Ectodermal cell (in vitro differentiated cells): Measurements from ENCODE around the gene ARRB1.
"Not testable (repeated sequence)": the region's sequence is repeated elsewhere in the genome, so short reads cannot be mapped to it uniquely, and the experiment has no call there.

Experiments used
- H3K27ac ChIP-seq: 2 replicates; pipeline ENCODE4 v1.7.0; 2013; ENCODE audit warnings: mild to moderate bottlenecking, low read depth, low read length; ENCODE audit not compliant: insufficient read depth, poor library complexity, severe bottlenecking
- H3K27me3 ChIP-seq: 2 replicates; pipeline ENCODE4 v1.7.0; 2013; ENCODE audit warnings: mild to moderate bottlenecking, low read length; ENCODE audit not compliant: insufficient read depth, control insufficient read depth, poor library complexity, severe bottlenecking
- H3K36me3 ChIP-seq: one replicate; pipeline ENCODE4 v1.7.0; 2013; ENCODE audit warnings: low read length; ENCODE audit not compliant: control insufficient read depth, insufficient read depth
- H3K4me1 ChIP-seq: one replicate; pipeline ENCODE4 v1.7.0; 2013; ENCODE audit warnings: low read length; ENCODE audit not compliant: control insufficient read depth, insufficient read depth
- H3K4me3 ChIP-seq: 2 replicates; pipeline ENCODE4 v1.7.0; 2013; ENCODE audit warnings: low read depth, low read length, control low read depth; ENCODE audit not compliant: insufficient read depth
- H3K9me3 ChIP-seq: 2 replicates; pipeline ENCODE4 v1.7.0; 2013; ENCODE audit warnings: mild to moderate bottlenecking, low read length, moderate library complexity; ENCODE audit not compliant: control insufficient read depth
- WGBS, 2 experiments: methylation state at CpG; one replicate each; pipeline ENCODE4 v1.1.7; 2013; ENCODE audit warnings: missing lambda C conversion rate in 2 of 2; 5-methylcytosine and 5-hydroxymethylcytosine counted together

ARRB1 gene

GRCh38 chr11:75386942-75387630, 35.6 kb upstream of the ARRB1 start:
- Histone ChIP-seq H3K4me3 (no peak overlapping the region), H3K27ac (no peak overlapping the region), H3K4me1 (no peaks in the 10 kb centered on the region), H3K9me3 (no peaks in the 10 kb centered on the region), H3K27me3 (no peaks in the 10 kb centered on the region), H3K36me3 (no peaks in the 10 kb centered on the region)
- WGBS, 2 experiments = 74 to 80% methylated on average over 3 of the region's 3 CpGs

- H3K36me3 ChIP-seq = no peaks in the 10 kb centered on the region
- H3K4me1 ChIP-seq = no peaks in the 10 kb centered on the region
- H3K9me3 ChIP-seq = no peaks in the 10 kb centered on the region
- no peak overlapping the region for H3K27ac ChIP-seq
- H3K4me3 ChIP-seq = no peak overlapping the region
- no peaks in the 10 kb centered on the region for H3K27me3 ChIP-seq
- 34 to 35% methylated on average over 24 of the region's 24 CpGs for WGBS, 2 experiments
Observed at GRCh38 chr11:75384438-75385080, 33.1 kb upstream of the ARRB1 start.

- Histone ChIP-seq H3K27me3 (no peaks in the 10 kb centered on the region), H3K4me3 (no peak overlapping the region), H3K27ac (no peak overlapping the region), H3K4me1 (no peaks in the 10 kb centered on the region), H3K36me3 (no peaks in the 10 kb centered on the region), H3K9me3 (no peaks in the 10 kb centered on the region)
- 45 to 55% methylated on average over 3 of the region's 3 CpGs for WGBS, 2 experiments
Observed at GRCh38 chr11:75383246-75383645, 31.8 kb upstream of the ARRB1 start.

- WGBS, 2 experiments = 91 to 92% methylated on average over 7 of the region's 7 CpGs
- no peaks in the 10 kb centered on the region for H3K27me3 ChIP-seq
- no peaks in the 10 kb centered on the region for H3K4me1 ChIP-seq
- H3K4me3 ChIP-seq = no peak overlapping the region
- H3K27ac ChIP-seq = no peak overlapping the region
- no peaks in the 10 kb centered on the region for H3K9me3 ChIP-seq
- H3K36me3 ChIP-seq = no peaks in the 10 kb centered on the region
Observed at GRCh38 chr11:75380716-75381420, 29.4 kb upstream of the ARRB1 start.

- H3K9me3 ChIP-seq = no peaks in the 10 kb centered on the region
- no peak overlapping the region for H3K4me3 ChIP-seq
- no peak overlapping the region for H3K27ac ChIP-seq
- H3K4me1 ChIP-seq = no peaks in the 10 kb centered on the region
- H3K36me3 ChIP-seq = no peaks in the 10 kb centered on the region
- H3K27me3 ChIP-seq = no peaks in the 10 kb centered on the region
- WGBS, 2 experiments = 100% methylated on average over 2 of the region's 2 CpGs; no CpG with 5 or more reads in 1 of the 2 experiments
Observed at GRCh38 chr11:75380245-75380644, 28.8 kb upstream of the ARRB1 start.

- 94 to 95% methylated on average over 13 to 17 of the region's 17 CpGs for WGBS, 2 experiments
- not testable (repeated sequence) for H3K36me3 ChIP-seq, H3K27ac ChIP-seq, H3K9me3 ChIP-seq, H3K4me3 ChIP-seq, H3K27me3 ChIP-seq, H3K4me1 ChIP-seq
Observed at GRCh38 chr11:75378776-75379175, 27.3 kb upstream of the ARRB1 start.

- no peaks in the 10 kb centered on the region for H3K9me3 ChIP-seq
- 78 to 80% methylated on average over 9 of the region's 9 CpGs for WGBS, 2 experiments
Observed at GRCh38 chr11:75376175-75376574, 24.7 kb upstream of the ARRB1 start.

GRCh38 chr11:75375626-75376025, 24.2 kb upstream of the ARRB1 start:
- H3K27ac ChIP-seq = no peak overlapping the region
- no peaks in the 10 kb centered on the region for H3K36me3 ChIP-seq
- no peak overlapping the region for H3K4me3 ChIP-seq
- H3K9me3 ChIP-seq = no peaks in the 10 kb centered on the region
- WGBS, 2 experiments = 92 to 93% methylated on average over 8 of the region's 8 CpGs
- H3K27me3 ChIP-seq = no peaks in the 10 kb centered on the region
- H3K4me1 ChIP-seq = no peaks in the 10 kb centered on the region

More at GRCh38 chr11:75376175-75376574, 24.7 kb upstream of the ARRB1 start:
- no peak overlapping the region for H3K4me3 ChIP-seq
- no peaks in the 10 kb centered on the region for H3K4me1 ChIP-seq
- no peaks in the 10 kb centered on the region for H3K27me3 ChIP-seq
- H3K36me3 ChIP-seq = no peaks in the 10 kb centered on the region
- no peak overlapping the region for H3K27ac ChIP-seq

- Histone ChIP-seq H3K9me3 (no peaks in the 10 kb centered on the region), H3K4me3 (no peak overlapping the region), H3K27ac (no peak overlapping the region), H3K27me3 (no peaks in the 10 kb centered on the region), H3K36me3 (no peaks in the 10 kb centered on the region), H3K4me1 (no peaks in the 10 kb centered on the region)
- WGBS, 2 experiments = 93 to 97% methylated on average over 4 of the region's 4 CpGs
Observed at GRCh38 chr11:75374646-75375045, 23.2 kb upstream of the ARRB1 start.

GRCh38 chr11:75373201-75373600, 21.7 kb upstream of the ARRB1 start:
- 90 to 92% methylated on average over 8 of the region's 8 CpGs for WGBS, 2 experiments
- H3K4me3 ChIP-seq = no peak overlapping the region
- H3K9me3 ChIP-seq = no peaks in the 10 kb centered on the region
- H3K27me3 ChIP-seq = no peaks in the 10 kb centered on the region
- no peaks in the 10 kb centered on the region for H3K4me1 ChIP-seq
- no peak overlapping the region for H3K27ac ChIP-seq
- no peaks in the 10 kb centered on the region for H3K36me3 ChIP-seq
